NT2/D1 (cell line): ENCODE measurements around the gene RAD54L2.

ENCODE experiments used
- YY1 ChIP-seq: IDR thresholded peaks from 2 replicates; pipeline ENCODE4 v1.6.1; 2011; ENCODE audit not compliant: insufficient read length, insufficient read depth
- ZNF274 ChIP-seq: IDR thresholded peaks from 2 replicates; pipeline ENCODE4 v1.6.1; 2011; ENCODE audit warnings: mild to moderate bottlenecking, low read depth, low read length

DNA sequence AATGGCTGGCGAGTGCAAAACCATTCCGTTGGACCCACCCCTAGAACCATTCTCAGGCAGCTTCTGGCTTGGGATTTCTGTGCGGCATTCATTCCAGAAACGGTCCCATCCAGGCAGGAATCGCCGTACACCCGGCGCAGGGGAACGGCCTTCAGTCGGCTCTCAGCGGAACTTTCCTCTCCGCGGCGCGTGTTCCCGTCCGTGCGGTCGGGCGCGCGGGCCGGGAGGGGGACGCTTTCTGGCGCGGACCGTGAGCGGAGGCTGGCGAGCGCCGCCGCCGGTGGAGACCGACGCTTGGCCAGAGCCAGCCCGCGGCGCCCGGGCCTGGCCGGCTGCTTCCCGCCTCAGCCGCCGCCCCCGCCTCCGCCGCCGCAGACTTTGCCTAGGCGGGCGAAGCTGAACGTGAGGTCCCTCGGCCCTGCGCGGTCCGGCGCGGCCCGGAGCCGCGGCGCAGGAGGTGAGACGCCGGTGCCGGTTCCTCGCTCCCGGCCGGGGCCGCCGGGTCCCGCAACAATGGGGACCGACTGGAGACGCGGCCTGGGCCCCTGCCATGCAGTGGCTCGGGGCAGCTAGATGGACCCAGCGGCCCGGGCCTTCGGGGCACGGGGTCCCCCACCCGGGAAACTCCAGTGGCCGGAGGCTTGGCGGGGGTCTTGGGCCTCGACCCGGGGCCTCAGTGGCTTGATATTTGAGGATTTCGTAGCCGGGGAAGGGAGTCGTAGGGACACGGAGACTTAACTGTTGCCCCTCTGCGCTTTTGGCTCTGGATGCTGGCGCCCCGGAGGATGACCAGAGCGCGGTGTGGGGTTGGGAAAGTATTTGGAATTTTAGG is at the start of gene RAD54L2:
- TF ChIP-seq YY1, result no peak
- TF ChIP-seq ZNF274, result no peak
